OCI-LY1 (cell line): ENCODE results near the gene LRSAM1.

ENCODE experiments used
- EZH2 ChIP-seq: fragments of 200-600 bp; sonication (generic), shearing (Covaris generic); IDR thresholded peaks from 2 replicates; pipeline ENCODE4 v1.8.0; 2017; ENCODE audit warnings: borderline replicate concordance, mixed run types, mild to moderate bottlenecking, antibody characterized with exemption, low read length, moderate library complexity, mixed read lengths
- TF ChIP-seq, protein P1 (sequence below): fragments of 200-600 bp; sonication (generic), shearing (Covaris generic); IDR thresholded peaks from 2 replicates; pipeline ENCODE4 v1.5.1; 2017; ENCODE audit warnings: mild to moderate bottlenecking, antibody characterized with exemption, low read length, moderate library complexity, mixed read lengths

DNA sequence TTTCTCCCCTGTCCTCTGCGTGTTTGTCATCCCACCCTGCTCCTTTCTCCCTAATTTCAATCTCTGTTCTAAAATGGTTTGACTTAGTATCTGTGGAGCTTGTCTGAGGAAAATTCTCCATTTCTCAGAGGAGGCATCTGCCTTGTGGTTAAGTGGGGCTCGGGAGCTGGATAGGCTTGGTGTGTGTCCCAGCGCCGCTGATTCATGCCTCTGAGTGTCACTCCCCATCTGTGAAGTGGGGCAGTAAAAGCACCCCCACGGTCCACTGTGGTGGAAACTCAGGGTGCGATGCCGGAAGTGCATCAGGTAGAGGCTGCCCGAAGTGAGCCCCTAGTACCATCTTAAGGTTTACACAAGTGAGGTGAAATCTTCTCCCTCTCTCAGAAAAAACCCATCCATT lies 37.6 kb downstream of the LRSAM1 start:
- TF ChIP-seq, protein P1, sequence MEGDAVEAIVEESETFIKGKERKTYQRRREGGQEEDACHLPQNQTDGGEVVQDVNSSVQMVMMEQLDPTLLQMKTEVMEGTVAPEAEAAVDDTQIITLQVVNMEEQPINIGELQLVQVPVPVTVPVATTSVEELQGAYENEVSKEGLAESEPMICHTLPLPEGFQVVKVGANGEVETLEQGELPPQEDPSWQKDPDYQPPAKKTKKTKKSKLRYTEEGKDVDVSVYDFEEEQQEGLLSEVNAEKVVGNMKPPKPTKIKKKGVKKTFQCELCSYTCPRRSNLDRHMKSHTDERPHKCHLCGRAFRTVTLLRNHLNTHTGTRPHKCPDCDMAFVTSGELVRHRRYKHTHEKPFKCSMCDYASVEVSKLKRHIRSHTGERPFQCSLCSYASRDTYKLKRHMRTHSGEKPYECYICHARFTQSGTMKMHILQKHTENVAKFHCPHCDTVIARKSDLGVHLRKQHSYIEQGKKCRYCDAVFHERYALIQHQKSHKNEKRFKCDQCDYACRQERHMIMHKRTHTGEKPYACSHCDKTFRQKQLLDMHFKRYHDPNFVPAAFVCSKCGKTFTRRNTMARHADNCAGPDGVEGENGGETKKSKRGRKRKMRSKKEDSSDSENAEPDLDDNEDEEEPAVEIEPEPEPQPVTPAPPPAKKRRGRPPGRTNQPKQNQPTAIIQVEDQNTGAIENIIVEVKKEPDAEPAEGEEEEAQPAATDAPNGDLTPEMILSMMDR = no peak
- TF ChIP-seq EZH2 = no peak
